ENCODE measurements around the gene NAA25. TPM values are rescaled to one million over a fixed set of nuclear protein-coding genes. Genes with fewer than 3 reads are reported as not detected.
"Not testable (repeated sequence)": the region's sequence is repeated elsewhere in the genome, so short reads cannot be mapped to it uniquely, and the experiment has no call there.

The NAA25 gene
- polyA plus RNA-seq, 1 of the 3 experiments (the other 2 are of a cell fraction): 4.4 TPM

DNA sequence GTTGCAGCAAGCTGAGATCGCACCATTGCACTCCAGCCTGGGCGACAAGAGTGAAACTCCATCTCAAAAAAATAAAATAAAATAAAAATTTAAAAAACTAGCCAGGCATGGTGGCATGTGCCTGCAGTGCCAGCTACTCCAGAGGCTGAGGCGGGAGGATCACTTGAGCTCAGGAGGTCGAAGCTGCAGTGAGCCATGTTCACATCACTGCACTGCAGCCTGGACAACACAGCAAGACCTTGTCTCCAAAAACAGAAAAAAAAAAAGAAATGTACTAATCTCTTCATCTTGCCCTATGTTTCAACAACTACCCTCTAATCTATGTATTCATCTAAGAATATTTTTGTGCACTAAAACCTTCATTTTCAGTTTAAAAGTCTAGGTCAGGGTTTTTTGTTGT is 6.5 kb downstream of the NAA25 start:
- Histone ChIP-seq H3K9me3 (no peaks in the 10 kb centered on the region), H3K4me1 (ENCODE audit: control insufficient read depth in 1 of 2, insufficient read depth in 2 of 2, low read depth in 1 of 2, low read length in 1 of 2) (peaks cover 0 to 3% of the 10 kb centered on the region in 2 experiments; a peak in 1 of 4 replicates), H3F3A (replicated peaks; ENCODE audit: insufficient read depth) (no peaks in the 10 kb centered on the region), H3K27me3 (ENCODE audit: insufficient read depth) (no peaks in the 10 kb centered on the region), H3K4me3 (ENCODE audit: low read depth in 2 of 2, low read length in 1 of 2) (no peak overlapping the region), H3K79me2 (ENCODE audit: insufficient read depth) (peaks cover 99% of the 10 kb centered on the region), H3K9ac (no peak overlapping the region), H3K36me3 (replicated peaks in 1 of 2; ENCODE audit: control insufficient read depth in 1 of 2, insufficient read depth in 2 of 2, low read length in 1 of 2) (peaks cover 11 to 49% of the 10 kb centered on the region in 2 experiments), H3K27ac (ENCODE audit: low read depth in 2 of 2, low read length in 1 of 2) (no peak overlapping the region), H3K4me2 (no peak overlapping the region), H4K20me1 (ENCODE audit: insufficient read depth) (peaks cover 57% of the 10 kb centered on the region), H3K9me2 (no peaks in the 10 kb centered on the region), H2AFZ (ENCODE audit: low read depth) (no peak overlapping the region)
- ChIA-PET POLR2A (no interaction called here), CTCF (interaction anchor here (1.7 kb wide), 1 partner anchor 15 kb away, joined by 5 read pairs; no protein-coding TSS in a partner anchor)
- WGBS (ENCODE audit: low lambda C conversion rate): 93% methylated on average over 4 of the region's 4 CpGs
- TF ChIP-seq RCOR1 (IDR thresholded peaks at IDR 0.05; ENCODE audit: low read length) (no peak), TCF12 (IDR thresholded peaks at IDR 0.05) (no peak), RFX5 (IDR thresholded peaks at IDR 0.05; ENCODE audit: low read length) (no peak), SIN3A (IDR thresholded peaks at IDR 0.05; ENCODE audit: borderline replicate concordance, low read depth, low read length) (no peak), POLR2AphosphoS5 (IDR thresholded peaks at IDR 0.05; ENCODE audit: low read depth, low read length) (no peak), MEF2A (IDR thresholded peaks at IDR 0.05; ENCODE audit: borderline replicate concordance, low read depth) (no peak), RAD21 (IDR thresholded peaks at IDR 0.05; ENCODE audit: low read length) (no peak), MXI1 (IDR thresholded peaks at IDR 0.05; ENCODE audit: low read depth, low read length) (no peak), FOXJ3 (CRISPR knock-in tag; IDR thresholded peaks at IDR 0.05) (no peak), FOXM1 (IDR thresholded peaks at IDR 0.05; ENCODE audit: low read depth) (no peak), GATA2 (CRISPR knock-in tag; IDR thresholded peaks at IDR 0.05) (no peak), SMC3 (IDR thresholded peaks at IDR 0.05; ENCODE audit: low read depth, low read length) (no peak), TAF1 (IDR thresholded peaks at IDR 0.05; ENCODE audit: borderline replicate concordance, low read depth, low read length) (no peak), YY1 (IDR thresholded peaks at IDR 0.05; ENCODE audit: low read depth) (no peak), NRF1 (IDR thresholded peaks at IDR 0.05; ENCODE audit: low read depth, low read length) (no peak), JUND (IDR thresholded peaks at IDR 0.05) (no peak)
- TF ChIP-seq, protein P1, sequence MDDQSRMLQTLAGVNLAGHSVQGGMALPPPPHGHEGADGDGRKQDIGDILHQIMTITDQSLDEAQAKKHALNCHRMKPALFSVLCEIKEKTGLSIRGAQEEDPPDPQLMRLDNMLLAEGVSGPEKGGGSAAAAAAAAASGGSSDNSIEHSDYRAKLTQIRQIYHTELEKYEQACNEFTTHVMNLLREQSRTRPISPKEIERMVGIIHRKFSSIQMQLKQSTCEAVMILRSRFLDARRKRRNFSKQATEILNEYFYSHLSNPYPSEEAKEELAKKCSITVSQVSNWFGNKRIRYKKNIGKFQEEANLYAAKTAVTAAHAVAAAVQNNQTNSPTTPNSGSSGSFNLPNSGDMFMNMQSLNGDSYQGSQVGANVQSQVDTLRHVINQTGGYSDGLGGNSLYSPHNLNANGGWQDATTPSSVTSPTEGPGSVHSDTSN (IDR thresholded peaks at IDR 0.05): no peak
- TF ChIP-seq, protein P2, sequence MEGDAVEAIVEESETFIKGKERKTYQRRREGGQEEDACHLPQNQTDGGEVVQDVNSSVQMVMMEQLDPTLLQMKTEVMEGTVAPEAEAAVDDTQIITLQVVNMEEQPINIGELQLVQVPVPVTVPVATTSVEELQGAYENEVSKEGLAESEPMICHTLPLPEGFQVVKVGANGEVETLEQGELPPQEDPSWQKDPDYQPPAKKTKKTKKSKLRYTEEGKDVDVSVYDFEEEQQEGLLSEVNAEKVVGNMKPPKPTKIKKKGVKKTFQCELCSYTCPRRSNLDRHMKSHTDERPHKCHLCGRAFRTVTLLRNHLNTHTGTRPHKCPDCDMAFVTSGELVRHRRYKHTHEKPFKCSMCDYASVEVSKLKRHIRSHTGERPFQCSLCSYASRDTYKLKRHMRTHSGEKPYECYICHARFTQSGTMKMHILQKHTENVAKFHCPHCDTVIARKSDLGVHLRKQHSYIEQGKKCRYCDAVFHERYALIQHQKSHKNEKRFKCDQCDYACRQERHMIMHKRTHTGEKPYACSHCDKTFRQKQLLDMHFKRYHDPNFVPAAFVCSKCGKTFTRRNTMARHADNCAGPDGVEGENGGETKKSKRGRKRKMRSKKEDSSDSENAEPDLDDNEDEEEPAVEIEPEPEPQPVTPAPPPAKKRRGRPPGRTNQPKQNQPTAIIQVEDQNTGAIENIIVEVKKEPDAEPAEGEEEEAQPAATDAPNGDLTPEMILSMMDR (IDR thresholded peaks at IDR 0.05): no peak
- TF ChIP-seq, protein P3, sequence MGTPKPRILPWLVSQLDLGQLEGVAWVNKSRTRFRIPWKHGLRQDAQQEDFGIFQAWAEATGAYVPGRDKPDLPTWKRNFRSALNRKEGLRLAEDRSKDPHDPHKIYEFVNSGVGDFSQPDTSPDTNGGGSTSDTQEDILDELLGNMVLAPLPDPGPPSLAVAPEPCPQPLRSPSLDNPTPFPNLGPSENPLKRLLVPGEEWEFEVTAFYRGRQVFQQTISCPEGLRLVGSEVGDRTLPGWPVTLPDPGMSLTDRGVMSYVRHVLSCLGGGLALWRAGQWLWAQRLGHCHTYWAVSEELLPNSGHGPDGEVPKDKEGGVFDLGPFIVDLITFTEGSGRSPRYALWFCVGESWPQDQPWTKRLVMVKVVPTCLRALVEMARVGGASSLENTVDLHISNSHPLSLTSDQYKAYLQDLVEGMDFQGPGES (IDR thresholded peaks at IDR 0.05; ENCODE audit: low read depth, low read length): no peak
- no peak for DNase-seq

DNA sequence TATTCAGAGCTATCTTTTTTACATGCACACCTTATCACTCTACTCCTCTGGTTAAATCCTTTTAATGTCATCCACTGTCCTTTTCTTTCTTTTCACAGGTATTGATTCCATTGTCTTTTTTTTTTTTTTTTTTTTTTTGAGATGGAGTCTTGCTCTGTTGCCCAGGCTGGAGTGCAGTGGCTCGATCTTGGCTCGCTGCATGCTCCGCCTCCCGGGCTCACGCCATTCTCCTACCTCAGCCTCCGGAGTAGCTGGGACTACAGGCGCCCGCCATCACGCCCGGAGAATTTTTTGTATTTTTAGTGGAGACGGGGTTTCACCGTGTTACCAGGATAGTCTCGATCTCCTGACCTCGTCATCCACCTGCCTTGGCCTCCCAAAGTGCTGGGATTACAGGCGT is 8.1 kb downstream of the NAA25 start:
- DNase-seq; POLR2A ChIA-PET; H3K9me2 ChIP-seq; H3K27me3 ChIP-seq (ENCODE audit: insufficient read depth); CTCF ChIA-PET; H3F3A ChIP-seq (replicated peaks; ENCODE audit: insufficient read depth); H3K9ac ChIP-seq; H3K9me3 ChIP-seq; H3K4me3 ChIP-seq (ENCODE audit: low read depth in 2 of 2, low read length in 1 of 2); H3K4me2 ChIP-seq; H3K27ac ChIP-seq (ENCODE audit: low read depth in 2 of 2, low read length in 1 of 2); H2AFZ ChIP-seq (ENCODE audit: low read depth): not testable (repeated sequence)
- WGBS (ENCODE audit: low lambda C conversion rate): 98% methylated on average over 15 of the region's 15 CpGs
- peaks cover 56% of the 10 kb centered on the region for H4K20me1 ChIP-seq (ENCODE audit: insufficient read depth)
- peaks cover 0 to 11% of the 10 kb centered on the region in 2 experiments; a peak in 2 of 4 replicates for H3K4me1 ChIP-seq (ENCODE audit: control insufficient read depth in 1 of 2, insufficient read depth in 2 of 2, low read depth in 1 of 2, low read length in 1 of 2)
- H3K36me3 ChIP-seq (replicated peaks in 1 of 2; ENCODE audit: control insufficient read depth in 1 of 2, insufficient read depth in 2 of 2, low read length in 1 of 2): peaks cover 7 to 39% of the 10 kb centered on the region in 2 experiments
- peaks cover 99% of the 10 kb centered on the region for H3K79me2 ChIP-seq (ENCODE audit: insufficient read depth)

Measured in SK-N-SH (cell line).